HG03442 (cell line): Measurements from ENCODE around the gene FGF22.

Experiments
- ATAC-seq: cut with Tn5 transposase; IDR thresholded peaks from one replicate; pipeline ENCODE4 v1.9.1; 2021; ENCODE audit warnings: mild to moderate bottlenecking, moderate library complexity; ENCODE audit not compliant: unreplicated experiment

The FGF22 gene

GRCh38 chr19:641702-642101, 2.0 kb downstream of the FGF22 start:
- no peak for ATAC-seq

- ATAC-seq = no peak
Measured at GRCh38 chr19:642767-643727, 3.4 kb downstream of the FGF22 start.

- no peak for ATAC-seq
Measured at GRCh38 chr19:643736-644135, 4.1 kb downstream of the FGF22 start.

GRCh38 chr19:644363-644762, 4.7 kb downstream of the FGF22 start:
- no peak for ATAC-seq

GRCh38 chr19:644789-645188, 5.1 kb downstream of the FGF22 start:
- no peak for ATAC-seq

- ATAC-seq = no peak
Measured at GRCh38 chr19:645912-646778, 6.5 kb downstream of the FGF22 start.

- no peak for ATAC-seq
Measured at GRCh38 chr19:646779-647565, 7.3 kb downstream of the FGF22 start.

GRCh38 chr19:647566-648284, 8.0 kb downstream of the FGF22 start:
- ATAC-seq = no peak

- no peak for ATAC-seq
Measured at GRCh38 chr19:648305-648704, 8.6 kb downstream of the FGF22 start.

- no peak for ATAC-seq
Measured at GRCh38 chr19:648904-649801, 9.5 kb downstream of the FGF22 start.

- ATAC-seq = no peak
Measured at GRCh38 chr19:650121-650520, 10.4 kb downstream of the FGF22 start.

GRCh38 chr19:651114-651818, 11.6 kb downstream of the FGF22 start:
- ATAC-seq = no peak

GRCh38 chr19:651991-652390, 12.3 kb downstream of the FGF22 start:
- ATAC-seq = no peak

GRCh38 chr19:652467-653389, 13.0 kb downstream of the FGF22 start:
- no peak for ATAC-seq

GRCh38 chr19:653425-653824, 13.7 kb downstream of the FGF22 start:
- no peak for ATAC-seq

GRCh38 chr19:655691-656090, 16.0 kb downstream of the FGF22 start:
- no peak for ATAC-seq

GRCh38 chr19:656751-657559, 17.3 kb downstream of the FGF22 start:
- ATAC-seq = no peak
